Retinal pigment epithelial cell (primary cell): ENCODE data around the gene PRAF2.

Experiments used
- DNase-seq: peaks from one replicate; pipeline ENCODE4 v3.0.0-alpha.2; 2010; ENCODE audit warnings: low read depth
- H3K4me3 ChIP-seq: 2 replicates; pipeline ENCODE4 v1.5.1; 2011; ENCODE audit warnings: mild to moderate bottlenecking, low read length, control low read depth, moderate library complexity
- CTCF ChIP-seq: conservative IDR thresholded peaks from 2 replicates; pipeline ENCODE4 v1.5.1; 2011; ENCODE audit warnings: low read depth, low read length, control low read depth, inconsistent platforms

PRAF2 gene

GRCh38 chrX:49110417-49110816 is 36.6 kb upstream of the PRAF2 start:
- DNase-seq, result no peak
- no peak for TF ChIP-seq CTCF
- H3K4me3 ChIP-seq, result no peak overlapping the region

- no peak for DNase-seq
- no peak overlapping the region for H3K4me3 ChIP-seq
- TF ChIP-seq CTCF, result no peak
Observed at GRCh38 chrX:49108641-49109040, 34.8 kb upstream of the PRAF2 start.

GRCh38 chrX:49106930-49107329 is 33.1 kb upstream of the PRAF2 start:
- DNase-seq, result no peak
- peak; percentile 63 for TF ChIP-seq CTCF
- no peak overlapping the region for H3K4me3 ChIP-seq

- DNase-seq, result no peak
- no peak for TF ChIP-seq CTCF
Observed at GRCh38 chrX:49106296-49106695, 32.5 kb upstream of the PRAF2 start.

GRCh38 chrX:49103637-49104036 is 29.8 kb upstream of the PRAF2 start:
- DNase-seq, result no peak
- no peak overlapping the region for H3K4me3 ChIP-seq

More at GRCh38 chrX:49106296-49106695, 32.5 kb upstream of the PRAF2 start:
- no peak overlapping the region for H3K4me3 ChIP-seq

GRCh38 chrX:49102190-49102589 is 28.4 kb upstream of the PRAF2 start:
- no peak for TF ChIP-seq CTCF
- no peak for DNase-seq

More at GRCh38 chrX:49103637-49104036, 29.8 kb upstream of the PRAF2 start:
- no peak for TF ChIP-seq CTCF

GRCh38 chrX:49101629-49101984 is 27.8 kb upstream of the PRAF2 start:
- peak overlapping the region; percentile 74 for H3K4me3 ChIP-seq
- DNase-seq, result no peak
- TF ChIP-seq CTCF, result peak; percentile 17

More at GRCh38 chrX:49102190-49102589, 28.4 kb upstream of the PRAF2 start:
- H3K4me3 ChIP-seq, result no peak overlapping the region
